Esophagus squamous epithelium (tissue), 5 donors: ENCODE measurements around the gene KIAA1217. TPM values are rescaled to one million over a fixed set of nuclear protein-coding genes. Genes with fewer than 3 reads are reported as not detected.

Experiments
- DNase-seq: peaks from one replicate; lab custom pipeline; 2025; lab: John Stamatoyannopoulos, UW
- H3K27ac ChIP-seq, 4 donors: fragments of 200-600 bp; sonication (generic); one replicate each; pipeline ENCODE4 v1.5.1; 2016 to 2019; ENCODE audit warnings: mild to moderate bottlenecking in 1 of 4
- H3K27me3 ChIP-seq, 4 donors: fragments of 200-600 bp; sonication (generic); 1 replicate in 3 of 4; 2 replicates in 1 of 4; pipeline versions ENCODE4 v1.5.1 to v1.6.0; 2017 to 2021; ENCODE audit warnings: antibody characterized with exemption in 1 of 4
- H3K36me3 ChIP-seq, 3 donors: fragments of 200-600 bp; sonication (generic); one replicate each; pipeline ENCODE4 v1.5.1; 2016 to 2019
- H3K4me1 ChIP-seq, 3 donors: fragments of 200-600 bp; sonication (generic); one replicate each; pipeline ENCODE4 v1.5.1; 2017 to 2019
- H3K4me3 ChIP-seq, 4 donors: fragments of 200-600 bp; sonication (generic); 1 replicate in 3 of 4; 2 replicates in 1 of 4; pipeline ENCODE4 v1.5.1; 2016 to 2019; ENCODE audit warnings: mild to moderate bottlenecking in 2 of 4, moderate library complexity in 1 of 4
- H3K9me3 ChIP-seq, 3 donors: fragments of 200-600 bp; sonication (generic); one replicate each; pipeline ENCODE4 v1.5.1; 2016 to 2019
- CTCF ChIP-seq, 6 experiments: fragments of 450-650 bp in 4 of 6; fragments of 200-600 bp in 2 of 6; sonication (generic) in 2 of 6; IDR thresholded peaks; one replicate each; pipeline ENCODE4 v1.5.1; 2016 to 2019; ENCODE audit warnings: antibody characterized with exemption in 6 of 6, mild to moderate bottlenecking in 4 of 6, moderate library complexity in 4 of 6
- POLR2A ChIP-seq, 4 donors: fragments of 450-650 bp; IDR thresholded peaks; one replicate each; pipeline ENCODE4 v1.6.1; 2017; ENCODE audit warnings: antibody characterized with exemption in 4 of 4, mild to moderate bottlenecking in 4 of 4, moderate library complexity in 3 of 4
- whole genome bisulfite sequencing, 2 donors: methylation state at CpG; one replicate each; pipeline ENCODE4 v1.1.5; 2018; 5-methylcytosine and 5-hydroxymethylcytosine counted together
- intact Hi-C: fragments of 100-400 bp; cut with DNase I; formaldehyde crosslinking; loops from one replicate; pipeline ENCODE4 v1.15.0; 2022
- total RNA-seq, 4 donors: library from RNA; depleted of rRNA; stranded (reverse); fragments of >200 nt; gene quantifications; one replicate each; pipeline ENCODE4 v1.1.0, GENCODE V29; 2016
- donor health status: DM: yes; HTN: yes; CAD: no.

The KIAA1217 gene
- total RNA-seq, 4 donors from 2014 or later: 56.2 to 67.6 (median 66.2) TPM

DNA sequence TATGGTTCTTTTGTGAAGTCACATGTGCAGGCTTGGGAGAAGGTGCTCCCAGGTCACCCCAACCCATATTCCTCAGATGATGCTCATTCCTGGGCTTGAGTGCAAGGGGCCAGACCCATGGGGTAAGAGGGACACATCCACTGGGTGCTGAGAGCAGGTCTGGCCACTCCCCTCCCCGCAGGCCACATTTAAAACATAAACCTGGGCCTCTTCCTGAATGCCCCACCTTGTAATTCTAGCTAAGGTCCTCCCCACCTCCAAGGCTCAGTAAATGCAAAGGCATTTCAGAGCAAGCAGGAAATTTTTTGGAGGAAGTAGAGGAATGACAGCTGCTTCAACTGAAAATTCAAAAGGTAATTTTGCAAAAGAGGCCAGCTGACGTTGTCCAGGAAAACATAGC lies 342.2 kb downstream of the KIAA1217 start:
- Histone ChIP-seq H3K4me1 (peaks cover 0 to 26% (median 4%) of the 10 kb centered on the region in 3 donors), H3K36me3 (peaks cover 0 to 34% (median 3%) of the 10 kb centered on the region in 3 donors), H3K4me3 (no peak overlapping the region), H3K27me3 (no peaks in the 10 kb centered on the region), H3K9me3 (no peaks in the 10 kb centered on the region), H3K27ac (no peak overlapping the region)
- WGBS, 2 donors: 36 to 45% methylated on average over 1 of the region's 2 CpGs
- intact Hi-C loops: no loop called here
- TF ChIP-seq POLR2A (IDR thresholded peaks at IDR 0.05): no peak
- DNase-seq: no peak

- DNase-seq: no peak
- TF ChIP-seq POLR2A (IDR thresholded peaks at IDR 0.05): no peak
- TF ChIP-seq CTCF (IDR thresholded peaks at IDR 0.05): peak in 5 of 6 experiments; percentile 39 to 86 (median 67)
Measured at GRCh38 chr10:24552346-24553016, 343.5 kb downstream of the KIAA1217 start.

DNA sequence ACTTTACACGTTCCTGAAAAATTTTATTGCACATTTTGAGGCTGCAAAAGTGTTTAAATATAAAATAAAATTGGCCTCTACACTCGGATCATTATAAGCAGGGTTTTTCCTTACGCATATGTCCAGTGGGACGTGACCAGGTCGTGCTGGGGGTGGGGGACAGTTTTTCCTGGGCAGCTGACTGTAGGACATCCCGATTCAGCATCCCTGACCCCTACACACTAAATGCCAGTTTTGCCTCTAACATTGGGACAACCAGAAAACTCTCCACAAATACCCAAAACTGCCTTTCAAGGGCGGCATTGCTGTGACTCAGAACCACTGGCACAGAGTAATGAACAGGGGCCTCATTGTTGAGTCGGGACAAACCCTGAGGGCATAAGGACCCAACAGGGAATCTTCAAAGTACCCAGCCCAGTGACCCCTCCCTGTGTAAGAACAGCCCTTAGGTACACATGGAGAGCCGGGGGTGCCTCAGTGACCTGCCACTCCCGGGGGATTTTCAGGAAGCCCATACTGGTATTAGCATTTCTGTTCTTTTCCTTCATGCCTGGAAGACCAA lies 344.2 kb downstream of the KIAA1217 start:
- intact Hi-C loops: no loop called here
- whole genome bisulfite sequencing, 2 donors: 55 to 62% methylated on average over 7 to 10 of the region's 10 CpGs
- H3K9me3 ChIP-seq: no peaks in the 10 kb centered on the region
- no peaks in the 10 kb centered on the region for H3K27me3 ChIP-seq
- H3K4me1 ChIP-seq: peaks cover 0 to 38% (median 7%) of the 10 kb centered on the region in 3 donors
- TF ChIP-seq CTCF (IDR thresholded peaks at IDR 0.05) (no peak), POLR2A (IDR thresholded peaks at IDR 0.05) (no peak)
- no peak for DNase-seq
- no peak overlapping the region for H3K27ac ChIP-seq
- H3K36me3 ChIP-seq: peaks cover 0 to 17% (median 0%) of the 10 kb centered on the region in 3 donors
- no peak overlapping the region for H3K4me3 ChIP-seq

More at GRCh38 chr10:24552346-24553016, 343.5 kb downstream of the KIAA1217 start:
- Histone ChIP-seq H3K4me1 (peaks cover 0 to 38% (median 7%) of the 10 kb centered on the region in 3 donors), H3K9me3 (no peaks in the 10 kb centered on the region), H3K27ac (peak overlapping the region in 1 of 4 donors; percentile 1), H3K36me3 (peaks cover 0 to 22% (median 0%) of the 10 kb centered on the region in 3 donors), H3K4me3 (no peak overlapping the region), H3K27me3 (no peaks in the 10 kb centered on the region)
- intact Hi-C loops: no loop called here
- 53 to 70% methylated on average over 16 to 22 of the region's 22 CpGs for WGBS, 2 donors

DNA sequence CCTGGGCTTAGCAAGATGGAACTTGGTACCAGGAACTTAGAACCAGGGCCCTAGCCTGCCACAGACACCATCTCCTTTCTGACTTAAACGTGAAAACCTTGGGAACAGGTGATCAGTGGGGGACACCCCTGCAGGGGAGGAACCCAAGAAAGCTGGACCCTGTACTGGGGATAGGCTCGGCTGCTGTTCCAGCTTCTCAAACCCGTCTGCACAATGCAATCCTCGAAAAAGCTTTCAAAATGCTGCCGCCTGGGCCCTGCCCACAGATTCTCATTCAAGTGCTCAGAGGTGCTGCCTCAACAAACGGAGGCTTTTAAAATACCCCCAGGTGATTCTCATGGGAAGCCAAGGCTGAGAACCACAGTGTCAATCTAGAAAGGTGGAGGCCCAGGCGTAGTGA lies 345.1 kb downstream of the KIAA1217 start:
- intact Hi-C loops: no loop called here
- no peak for TF ChIP-seq POLR2A (IDR thresholded peaks at IDR 0.05)
- no peak for TF ChIP-seq CTCF (IDR thresholded peaks at IDR 0.05)
- H3K9me3 ChIP-seq: no peaks in the 10 kb centered on the region
- H3K4me3 ChIP-seq: no peak overlapping the region
- no peak overlapping the region for H3K27ac ChIP-seq
- WGBS, 2 donors: 50 to 69% methylated on average over 1 to 5 of the region's 7 CpGs
- no peaks in the 10 kb centered on the region for H3K27me3 ChIP-seq
- peaks cover 0 to 38% (median 7%) of the 10 kb centered on the region in 3 donors for H3K4me1 ChIP-seq
- peaks cover 0 to 10% (median 0%) of the 10 kb centered on the region in 3 donors for H3K36me3 ChIP-seq
- DNase-seq: no peak

DNA sequence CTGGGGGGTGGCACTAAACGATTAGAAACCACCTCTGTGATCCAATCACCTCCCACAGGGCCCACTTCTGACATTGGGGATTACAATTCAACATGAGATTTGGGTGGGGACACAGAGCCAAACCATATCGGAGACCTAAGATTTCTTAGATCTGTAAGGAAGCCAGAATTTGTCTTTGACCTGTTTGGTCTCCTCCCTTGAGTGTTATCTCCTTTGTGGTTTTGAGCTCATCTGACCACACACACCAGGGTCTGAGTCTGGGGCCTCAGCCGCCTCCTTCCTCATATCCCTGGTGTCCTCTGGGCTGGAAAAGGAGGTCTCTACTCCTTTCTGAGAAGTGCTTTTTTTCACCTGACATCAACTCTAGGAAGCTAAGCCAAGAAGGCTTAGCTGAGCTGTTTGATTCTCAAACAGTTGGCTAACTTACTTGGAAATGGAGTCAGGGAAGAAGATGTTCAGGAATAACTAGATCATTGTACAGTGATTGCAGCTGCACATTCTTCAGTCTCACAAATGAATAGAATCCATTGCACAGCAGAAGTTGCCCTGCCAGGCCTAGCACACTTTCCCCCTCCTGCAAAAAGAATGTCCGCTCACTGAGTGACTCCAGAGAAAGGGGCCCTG lies 347.3 kb downstream of the KIAA1217 start:
- 53 to 61% methylated on average over 4 of the region's 4 CpGs for WGBS, 2 donors
- intact Hi-C loops: no loop called here
- no peak for DNase-seq

More for the DNA sequence above, 347.3 kb downstream of the KIAA1217 start:
- peaks cover 0 to 33% (median 7%) of the 10 kb centered on the region in 3 donors for H3K4me1 ChIP-seq
- no peaks in the 10 kb centered on the region for H3K36me3 ChIP-seq
- H3K4me3 ChIP-seq: no peak overlapping the region
- no peak overlapping the region for H3K27ac ChIP-seq
- TF ChIP-seq POLR2A (IDR thresholded peaks at IDR 0.05) (no peak), CTCF (IDR thresholded peaks at IDR 0.05) (no peak)
- H3K27me3 ChIP-seq: no peaks in the 10 kb centered on the region
- H3K9me3 ChIP-seq: no peaks in the 10 kb centered on the region
